IPS-11a (cell line): Measurements from ENCODE around the gene FBXL7.

Source experiments
- H3K4me3 ChIP-seq: one replicate; pipeline ENCODE4 v1.5.1; 2013; ENCODE audit warnings: low read depth, low read length, control low read depth

The FBXL7 gene

DNA sequence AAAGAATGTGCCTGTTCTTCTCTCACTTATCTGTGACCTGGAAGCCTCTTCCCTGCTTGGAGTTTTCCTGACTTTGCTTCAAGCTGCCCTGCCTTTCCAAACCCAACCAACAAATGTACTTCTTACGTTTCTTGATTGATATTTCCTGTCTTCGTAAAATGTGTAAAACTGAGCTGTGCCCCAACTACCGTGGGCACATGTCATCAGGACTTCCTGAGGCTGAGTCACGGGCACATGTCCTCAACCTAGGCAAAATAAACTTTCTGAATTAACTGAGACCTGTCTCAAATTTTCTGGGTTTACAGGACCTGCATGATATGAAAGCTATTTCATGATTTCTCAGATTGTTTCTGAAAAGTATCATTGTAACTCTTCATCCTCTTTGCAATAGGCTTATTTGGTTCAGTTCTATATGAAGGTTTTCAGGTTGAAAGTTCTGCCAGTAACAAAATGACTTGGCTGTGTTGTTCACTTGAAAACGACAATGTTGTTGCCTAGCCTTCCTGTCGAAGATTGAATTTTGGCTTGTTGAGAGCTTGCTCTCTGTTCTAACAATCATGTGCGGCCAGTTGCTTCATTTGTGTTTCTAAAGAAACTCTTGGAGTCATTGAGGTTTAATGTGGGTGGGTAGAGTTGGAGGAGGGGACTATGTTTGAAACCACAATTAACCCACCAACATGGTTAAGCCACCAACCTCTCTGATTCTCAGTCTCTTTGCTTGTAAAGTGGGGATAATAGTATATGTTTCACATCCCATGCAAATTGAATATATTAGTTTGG, 145.6 kb downstream of the FBXL7 start:
- no peak overlapping the region for H3K4me3 ChIP-seq

DNA sequence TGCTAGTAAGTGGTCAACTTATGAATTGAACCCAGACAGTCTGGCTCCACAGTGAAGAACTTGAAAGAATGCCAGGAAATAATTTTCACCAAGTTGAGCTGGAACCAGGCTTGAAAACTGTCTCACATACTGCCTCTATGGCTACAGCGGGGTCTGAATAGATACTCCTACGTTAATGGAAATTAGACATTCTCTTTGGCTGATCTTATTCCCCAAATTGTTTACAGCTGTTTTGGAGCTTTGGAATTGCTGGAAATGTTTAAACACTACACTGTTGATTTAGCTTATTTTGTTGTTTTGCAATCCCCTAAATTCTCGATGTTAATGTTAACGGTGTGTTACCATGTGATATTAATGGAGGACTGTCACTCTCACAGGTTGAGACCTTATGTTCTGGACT, 146.4 kb downstream of the FBXL7 start:
- H3K4me3 ChIP-seq = no peak overlapping the region

DNA sequence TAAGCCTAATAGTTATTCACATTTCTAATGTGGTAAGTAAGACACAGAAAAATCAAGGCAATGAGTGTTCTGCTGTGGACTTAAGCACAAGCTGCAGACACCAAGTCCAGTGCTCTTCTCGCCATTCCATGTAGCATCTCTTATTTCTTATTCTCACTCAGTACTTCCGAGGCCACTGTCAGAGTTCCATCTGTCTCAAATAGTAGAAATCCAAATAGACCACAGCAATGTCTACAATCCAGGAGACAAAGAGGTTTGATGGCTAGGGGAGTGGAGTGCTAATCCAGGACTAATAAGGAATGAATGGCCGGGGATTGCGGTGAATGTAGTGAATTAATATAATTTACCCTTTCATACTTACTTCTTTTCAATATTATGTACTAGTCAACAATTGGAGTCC, 147.3 kb downstream of the FBXL7 start:
- H3K4me3 ChIP-seq = no peak overlapping the region

DNA sequence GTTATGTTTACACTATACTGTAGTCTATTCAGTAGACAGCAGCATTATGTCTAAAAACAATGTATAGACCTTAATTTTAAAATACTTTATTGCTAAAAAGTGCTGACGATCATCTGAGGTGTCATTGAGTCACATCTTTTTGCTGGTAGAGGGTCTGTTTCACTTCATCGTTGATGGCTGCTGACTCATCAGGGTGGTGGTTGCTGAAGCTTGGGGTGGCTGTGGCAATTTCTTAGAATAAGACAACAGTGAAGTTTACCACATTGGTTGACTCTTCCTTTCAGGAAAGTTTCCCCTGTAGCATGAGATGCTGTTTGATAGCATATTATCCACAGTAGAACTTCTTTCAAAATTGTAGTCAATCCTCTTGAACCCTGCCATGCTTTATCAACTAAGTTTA, 150.3 kb downstream of the FBXL7 start:
- no peak overlapping the region for H3K4me3 ChIP-seq

DNA sequence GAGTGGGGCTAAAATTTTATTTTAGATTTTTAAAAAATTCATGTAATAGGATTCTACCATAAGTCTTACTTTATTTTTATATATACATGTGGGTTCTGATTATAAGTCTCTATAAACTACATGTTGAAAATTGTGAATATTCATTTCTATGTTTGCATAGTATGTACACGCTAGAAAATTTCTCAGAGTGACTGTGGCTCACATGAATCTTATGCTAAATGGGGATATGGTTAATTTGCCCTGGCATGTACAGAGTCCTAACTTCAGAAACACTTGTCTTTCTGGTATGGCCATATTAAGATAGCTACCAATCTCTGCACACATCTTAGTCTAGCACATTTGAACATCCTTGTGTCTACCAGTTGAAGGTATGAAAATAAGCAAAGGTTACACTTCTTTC, 154.8 kb downstream of the FBXL7 start:
- H3K4me3 ChIP-seq = no peak overlapping the region

DNA sequence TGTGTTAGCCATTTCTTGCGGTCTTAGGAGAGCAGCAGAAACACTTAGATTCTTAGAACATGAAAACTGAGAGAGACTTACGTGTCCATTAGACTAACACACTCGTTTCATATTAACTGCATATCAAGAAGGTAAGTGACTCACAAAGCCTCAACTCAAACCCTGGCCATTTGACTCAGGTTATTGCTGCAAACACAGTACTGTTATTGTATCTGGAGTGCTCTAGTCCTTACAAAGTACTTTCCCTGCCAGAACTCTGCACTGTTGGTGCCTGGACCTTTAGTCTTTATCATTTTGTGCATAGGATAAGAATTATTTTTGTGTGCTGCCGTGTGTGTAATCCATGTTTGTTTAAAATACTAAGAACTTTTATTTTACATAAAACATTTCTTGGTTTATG, 155.7 kb downstream of the FBXL7 start:
- no peak overlapping the region for H3K4me3 ChIP-seq

DNA sequence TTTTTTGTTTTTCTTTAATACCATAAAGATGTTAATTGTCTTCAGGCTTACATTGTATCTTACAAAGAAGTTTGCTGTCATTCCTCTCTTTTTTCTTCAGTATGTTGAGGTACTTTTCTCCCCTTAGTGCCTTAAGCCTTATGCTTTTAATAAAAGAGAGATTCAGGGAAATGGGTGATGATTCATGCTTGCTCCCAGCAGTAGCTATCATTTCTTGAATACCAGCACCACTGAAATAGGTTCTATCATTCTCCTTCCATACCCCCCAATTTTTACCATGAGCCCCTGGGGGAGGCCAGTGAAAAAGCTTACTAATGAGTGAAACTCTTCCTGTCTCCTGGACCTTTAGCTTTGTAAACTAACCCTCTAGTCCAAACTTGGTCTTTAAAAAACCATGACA, 165.0 kb downstream of the FBXL7 start:
- no peak overlapping the region for H3K4me3 ChIP-seq

DNA sequence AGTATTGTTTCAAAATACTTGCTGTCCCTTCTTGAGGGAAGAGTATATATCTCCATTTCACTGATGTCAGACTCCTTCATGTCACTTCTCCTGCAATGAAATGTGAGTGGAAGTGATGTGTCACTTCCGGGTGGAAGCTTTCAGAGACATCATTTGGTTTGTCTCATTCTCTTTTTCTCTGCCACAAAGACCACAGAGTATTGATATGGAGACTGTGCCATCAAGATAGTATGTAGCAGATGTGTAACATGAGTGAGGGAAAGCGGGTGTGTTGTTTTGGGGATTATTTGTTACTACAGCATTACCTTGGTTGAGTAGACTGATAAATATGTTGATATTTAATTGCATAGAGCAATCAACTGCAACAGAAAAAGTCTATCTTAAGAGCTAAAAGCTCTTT, 169.8 kb downstream of the FBXL7 start:
- no peak overlapping the region for H3K4me3 ChIP-seq

DNA sequence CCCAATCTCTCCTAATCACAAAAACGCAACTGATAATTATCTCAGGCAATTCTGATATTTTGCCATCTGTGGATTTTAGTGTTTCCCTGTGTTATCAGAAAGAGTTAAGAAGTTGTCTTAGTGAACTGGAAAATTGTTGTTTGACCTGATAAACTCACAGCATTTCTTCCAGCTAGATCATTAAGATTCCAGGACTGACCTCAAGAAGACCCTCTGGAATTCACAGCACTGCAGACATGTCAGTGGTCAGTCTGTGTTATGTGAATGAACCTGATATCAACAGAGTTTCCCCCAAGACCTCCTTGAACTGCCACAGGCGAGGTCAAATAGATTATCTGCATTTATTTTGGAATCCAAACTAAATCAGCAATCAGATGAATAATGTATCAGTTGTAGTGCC, 174.7 kb downstream of the FBXL7 start:
- no peak overlapping the region for H3K4me3 ChIP-seq

DNA sequence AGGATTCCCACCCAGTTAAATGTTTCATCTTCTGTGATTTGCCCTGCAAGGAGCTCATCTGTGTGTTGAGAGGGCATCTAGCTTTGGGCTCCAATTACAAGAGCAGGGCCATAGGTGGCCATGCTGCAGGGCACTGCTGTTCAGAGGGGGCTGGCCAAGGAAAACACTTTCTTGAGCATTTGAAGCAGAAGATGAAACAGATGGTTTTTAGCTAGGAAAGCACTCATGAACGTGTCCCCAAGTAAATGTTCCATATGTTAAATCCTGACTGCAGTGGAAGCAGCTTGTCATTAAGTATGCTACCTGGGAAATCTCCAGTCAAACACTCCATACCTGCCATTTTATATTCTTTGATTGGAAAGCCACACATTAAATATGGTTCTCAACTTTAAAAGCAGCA, 176.6 kb downstream of the FBXL7 start:
- H3K4me3 ChIP-seq = no peak overlapping the region

DNA sequence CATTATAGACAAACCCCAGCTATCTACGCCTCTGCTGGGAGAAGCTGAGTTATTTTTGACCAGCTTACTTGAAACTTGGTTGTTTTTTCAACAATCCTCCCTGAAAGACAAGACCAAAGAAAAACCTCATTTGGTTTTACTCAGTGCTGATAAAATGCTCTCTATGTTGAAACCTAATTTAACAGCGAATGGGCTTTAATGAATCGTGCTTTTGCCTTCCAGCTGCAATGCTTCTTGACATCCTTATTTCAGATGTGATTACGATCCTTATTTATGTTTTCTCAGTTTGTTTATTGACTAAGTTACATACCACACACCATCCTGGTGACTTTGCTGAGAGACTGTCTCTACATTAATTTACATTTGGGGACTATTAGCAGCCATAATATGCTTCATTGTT, 179.2 kb downstream of the FBXL7 start:
- no peak overlapping the region for H3K4me3 ChIP-seq

DNA sequence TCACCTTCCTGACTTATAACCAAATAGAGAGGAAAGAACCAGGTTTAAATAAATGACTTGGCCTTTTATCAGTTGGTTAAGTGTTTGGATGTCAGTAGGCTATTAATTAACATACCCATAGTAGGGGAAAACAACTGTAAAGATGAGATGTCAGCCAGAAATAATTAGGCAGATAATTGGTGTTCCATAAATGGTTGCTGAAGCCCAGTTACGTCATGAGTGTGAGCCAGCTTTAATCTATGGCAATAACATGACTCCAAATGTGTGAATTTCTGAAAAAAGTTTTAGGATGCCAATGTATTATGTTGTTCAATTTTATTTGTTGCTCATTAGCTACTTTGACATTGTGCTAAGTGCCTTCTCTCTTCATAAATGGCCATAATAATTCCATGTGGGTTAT, 180.5 kb downstream of the FBXL7 start:
- no peak overlapping the region for H3K4me3 ChIP-seq

DNA sequence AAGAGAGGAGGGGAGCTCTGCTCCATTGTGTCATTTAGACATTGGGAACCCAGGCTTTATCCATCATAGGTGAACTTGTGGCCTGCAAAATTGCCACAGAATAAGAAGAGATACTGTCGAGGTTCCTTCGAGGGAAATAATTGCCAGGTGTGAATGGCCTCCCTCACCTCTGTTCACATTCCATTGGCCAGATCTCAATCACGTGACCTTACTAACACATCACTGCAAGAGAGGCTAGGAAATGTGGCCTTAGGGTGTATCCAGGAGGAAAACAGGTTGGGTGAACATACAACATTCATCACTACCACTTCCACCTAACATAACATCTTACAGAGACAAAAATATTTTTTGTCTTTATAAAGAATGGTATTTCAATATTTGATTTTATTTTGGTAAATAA, 182.1 kb downstream of the FBXL7 start:
- no peak overlapping the region for H3K4me3 ChIP-seq

DNA sequence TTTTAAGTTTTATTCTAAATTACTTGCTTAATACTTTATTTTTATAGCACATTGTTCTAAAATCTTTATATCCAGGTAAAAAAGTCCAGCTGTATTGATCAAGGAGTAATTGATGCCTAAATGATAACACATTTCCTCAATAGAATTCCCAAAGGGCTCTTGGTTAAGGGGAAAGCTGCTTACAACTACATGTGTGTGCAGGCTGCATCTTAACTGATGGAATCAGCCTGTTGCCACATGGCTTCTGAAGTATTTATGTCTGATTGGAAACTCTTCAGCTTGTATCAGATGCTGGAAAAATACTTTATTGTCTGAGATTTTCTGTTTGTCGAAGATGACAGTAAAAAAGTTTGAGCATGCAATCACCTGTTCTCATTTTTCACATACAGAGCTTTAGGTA, 182.6 kb downstream of the FBXL7 start:
- no peak overlapping the region for H3K4me3 ChIP-seq

DNA sequence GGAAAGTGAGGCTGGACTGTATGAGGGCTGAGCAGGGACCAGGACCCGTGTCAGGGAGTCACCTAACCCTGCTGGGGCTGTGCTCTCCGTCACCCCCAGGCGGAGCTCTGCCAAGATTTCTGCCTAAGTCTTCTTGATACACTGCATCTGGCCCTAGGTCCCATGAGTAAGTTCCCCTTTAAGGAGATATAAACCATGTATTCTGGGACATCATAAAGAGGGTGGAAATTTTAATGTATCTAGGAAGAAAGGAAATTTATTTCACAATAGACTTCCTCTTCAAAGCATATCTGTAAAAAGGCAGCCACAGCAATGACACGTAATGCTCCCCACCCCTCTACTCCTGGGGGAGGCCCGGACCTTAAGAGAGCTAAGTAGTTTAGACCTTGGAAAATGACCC, 183.4 kb downstream of the FBXL7 start:
- H3K4me3 ChIP-seq = no peak overlapping the region

DNA sequence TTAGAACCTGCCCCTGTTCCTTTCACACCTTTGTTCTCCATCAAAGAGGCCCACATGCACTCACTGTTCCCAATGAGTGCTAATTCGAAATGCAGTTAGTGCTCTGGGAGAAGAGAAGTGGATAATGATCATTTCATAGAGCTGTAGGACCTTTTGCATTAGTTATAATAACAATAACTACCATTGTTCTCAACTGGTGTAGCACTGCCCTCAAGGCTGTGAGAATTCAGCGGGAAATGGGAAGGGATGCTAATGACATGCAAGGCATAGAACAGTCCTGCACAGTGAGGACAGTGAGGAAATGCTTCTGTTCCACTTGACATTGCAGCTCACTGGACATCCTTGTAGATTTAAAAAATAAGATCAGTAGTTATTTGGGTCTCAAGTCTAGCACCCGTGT, 187.4 kb downstream of the FBXL7 start:
- no peak overlapping the region for H3K4me3 ChIP-seq

DNA sequence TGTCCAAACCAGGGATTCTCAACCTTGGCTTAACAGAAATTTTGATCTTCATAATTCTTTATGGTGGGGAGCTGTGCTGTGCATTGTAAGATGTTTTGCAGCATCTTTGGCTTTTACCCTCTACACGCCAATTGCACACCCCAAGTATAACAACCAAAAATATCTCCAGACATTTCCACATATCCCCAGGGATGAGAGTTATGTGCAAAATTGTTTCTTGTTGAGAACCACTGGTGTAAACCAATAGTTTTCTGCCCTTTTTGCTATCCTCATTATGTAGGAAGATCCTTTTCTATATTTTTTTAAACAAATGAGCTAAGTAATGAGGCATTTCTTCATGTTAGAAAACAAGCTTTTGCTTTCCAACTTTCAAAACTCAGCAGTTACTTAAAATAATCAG, 189.9 kb downstream of the FBXL7 start:
- no peak overlapping the region for H3K4me3 ChIP-seq

DNA sequence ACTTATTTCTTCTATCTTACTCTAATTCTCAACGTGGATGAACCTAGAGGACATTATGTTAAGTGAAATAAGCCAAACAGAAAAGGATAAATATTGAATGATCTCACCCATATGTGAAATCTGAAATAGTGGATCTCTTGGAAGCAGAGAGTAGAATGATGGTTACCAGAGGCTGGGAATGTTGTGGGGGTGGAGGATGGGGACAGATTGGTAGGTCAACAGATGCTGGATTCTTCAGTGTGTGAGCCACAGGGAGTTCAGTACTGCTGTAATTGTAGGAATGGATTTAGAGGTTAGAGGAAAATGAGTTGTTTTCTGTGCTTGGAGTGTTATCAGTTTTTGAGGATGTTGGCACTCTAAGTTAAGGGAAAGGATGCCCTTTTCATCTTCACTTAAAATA, 190.6 kb downstream of the FBXL7 start:
- H3K4me3 ChIP-seq = no peak overlapping the region

DNA sequence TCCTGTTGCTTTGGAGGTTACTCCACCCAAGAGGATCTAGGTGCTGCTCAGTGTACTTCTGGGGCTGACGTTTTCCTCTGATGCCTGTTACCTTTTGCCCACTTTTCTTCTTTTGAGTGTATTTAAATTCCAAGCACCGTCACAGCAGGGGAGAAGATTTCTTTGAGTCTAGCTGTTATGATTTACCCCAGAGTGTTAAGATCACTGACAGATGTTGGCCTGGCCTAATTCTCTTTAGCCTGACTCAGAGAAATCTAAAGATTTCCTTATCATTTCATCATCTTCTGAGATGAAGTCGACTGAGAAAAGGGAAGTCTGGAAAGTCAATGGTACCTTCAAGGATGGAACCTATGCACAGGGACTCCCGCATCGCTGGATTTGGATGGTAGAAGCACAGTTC, 191.5 kb downstream of the FBXL7 start:
- no peak overlapping the region for H3K4me3 ChIP-seq

DNA sequence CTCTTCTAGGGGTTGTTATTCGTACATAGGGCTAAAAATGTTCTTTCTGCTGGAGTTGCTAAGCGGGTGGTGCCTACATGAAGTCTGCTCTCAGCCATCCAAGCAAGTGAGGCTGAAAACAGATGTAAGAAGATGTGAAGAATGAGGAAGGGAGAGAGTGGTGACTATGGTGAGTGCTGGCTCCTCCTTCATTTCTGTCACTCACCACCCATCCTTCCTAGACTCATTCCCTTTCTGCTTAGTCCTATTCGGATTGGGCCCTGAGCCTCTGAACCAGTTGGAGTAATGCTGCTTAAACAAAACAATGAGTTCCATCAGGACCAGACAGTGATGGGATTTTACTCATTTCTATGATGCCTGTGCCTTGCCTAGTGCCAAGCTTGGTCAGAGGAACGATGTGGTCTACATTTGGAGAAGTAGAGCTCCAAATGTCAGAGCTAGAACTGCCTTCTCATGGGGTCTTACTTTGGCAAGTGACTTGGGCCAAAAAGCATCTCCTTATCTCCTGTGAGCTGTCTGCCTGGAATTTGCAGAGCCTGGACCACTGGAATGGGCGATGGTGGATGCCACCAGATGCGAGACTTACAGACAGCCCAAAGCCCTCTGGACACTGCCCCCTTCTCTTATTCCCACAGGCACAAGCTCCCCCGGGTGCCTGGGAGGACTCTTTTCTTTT, 192.9 kb downstream of the FBXL7 start:
- no peak overlapping the region for H3K4me3 ChIP-seq

DNA sequence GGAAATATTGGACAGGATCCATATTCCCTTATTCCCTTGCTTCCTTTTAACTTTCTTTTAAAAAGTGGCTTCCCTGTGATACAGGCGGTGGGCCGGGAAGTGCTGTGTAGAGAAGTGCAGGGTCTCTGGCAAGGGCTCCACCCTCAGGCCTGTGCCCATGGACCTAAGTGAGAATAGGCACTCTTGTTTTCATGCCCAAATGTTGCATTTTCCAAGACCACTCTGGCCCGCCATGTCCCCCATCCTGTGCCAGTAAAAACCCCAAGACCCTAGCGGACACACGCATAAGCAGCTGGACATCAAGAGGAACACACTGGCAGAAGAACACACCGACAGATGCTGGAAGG, 193.4 kb downstream of the FBXL7 start:
- H3K4me3 ChIP-seq = no peak overlapping the region

DNA sequence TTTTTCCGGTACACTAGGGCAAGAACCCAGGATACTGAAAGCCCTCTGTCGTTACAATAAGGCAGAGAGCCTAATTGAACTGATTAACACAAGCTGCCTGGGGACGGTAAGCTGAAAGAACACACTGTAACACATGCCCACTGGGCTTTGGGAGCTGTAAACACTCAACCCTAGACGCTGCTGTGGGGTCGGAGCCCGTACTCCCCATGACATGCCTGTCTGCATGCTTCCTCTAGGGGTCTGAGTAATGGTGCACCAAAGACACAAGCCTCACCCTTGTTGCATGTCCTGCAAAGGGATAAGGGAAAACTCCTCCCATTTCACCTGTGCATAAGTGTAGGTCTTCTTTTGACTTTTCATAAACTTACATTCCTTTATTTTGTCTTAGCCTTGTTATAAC, 194.0 kb downstream of the FBXL7 start:
- H3K4me3 ChIP-seq = no peak overlapping the region

DNA sequence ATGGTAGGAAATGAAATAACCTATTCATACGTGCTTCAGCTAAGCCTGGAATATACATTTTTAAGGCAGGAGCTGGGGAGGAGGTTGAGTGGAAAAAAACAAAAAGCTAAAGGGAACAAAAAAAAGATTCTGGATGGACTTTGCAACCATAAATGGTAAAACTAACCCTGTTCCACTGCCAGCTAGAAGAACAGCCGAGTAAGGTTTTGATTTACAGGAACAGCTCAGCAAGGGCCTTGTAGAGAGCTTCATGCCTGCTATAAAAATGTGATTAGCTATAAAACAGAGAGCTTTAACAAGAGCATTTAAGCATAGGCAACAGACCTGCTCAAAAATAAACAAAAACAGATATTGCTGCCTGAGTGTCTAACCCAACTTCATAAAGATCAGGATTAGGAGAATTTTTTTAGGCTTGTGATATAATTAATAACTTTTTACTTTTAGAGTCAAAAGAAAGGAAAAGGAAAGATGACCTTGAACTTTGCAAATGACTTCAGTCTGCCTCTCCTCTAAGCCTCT, 194.8 kb downstream of the FBXL7 start:
- H3K4me3 ChIP-seq = no peak overlapping the region
